Psoas muscle (tissue), 8 donors: Measurements from ENCODE around the gene ACSL1. TPM values are rescaled to one million over a fixed set of nuclear protein-coding genes. Genes with fewer than 3 reads are reported as not detected.
A peak's percentile ranks its signal among the peaks of the same experiment; 100 is the strongest.
"Not testable (repeated sequence)": the region's sequence is repeated elsewhere in the genome, so short reads cannot be mapped to it uniquely, and the experiment has no call there.

Experiments used
- ATAC-seq, 4 donors: fragments of 200-7000 bp; cut with Tn5 transposase; one replicate each; pipeline ENCODE4 v1.9.1; 2020; ENCODE audit warnings: moderate library complexity in 3 of 4, mild to moderate bottlenecking in 2 of 4
- DNase-seq, 2 donors: peaks; one replicate each; pipeline ENCODE4 v3.0.0-alpha.2; 2020
- H3K27ac ChIP-seq: fragments of 200-600 bp; one replicate; pipeline ENCODE4 v1.8.0; 2022
- H3K27me3 ChIP-seq, 3 donors: fragments of 200-600 bp in 1 of 3; one replicate each; pipeline versions ENCODE4 v1.6.1 to v1.8.0; 2013 to 2022; ENCODE audit warnings: low read length in 2 of 3, mild to moderate bottlenecking in 2 of 3, moderate library complexity in 1 of 3; ENCODE audit not compliant: insufficient read depth in 3 of 3
- H3K36me3 ChIP-seq, 2 donors: fragments of 200-600 bp in 1 of 2; one replicate each; pipeline versions ENCODE4 v1.6.1 to v1.8.0; 2013 to 2022; ENCODE audit warnings: low read depth in 1 of 2, mild to moderate bottlenecking in 1 of 2, moderate library complexity in 1 of 2; ENCODE audit not compliant: insufficient read depth in 1 of 2
- H3K4me1 ChIP-seq: fragments of 200-600 bp; one replicate; pipeline ENCODE4 v1.8.0; 2022
- H3K4me3 ChIP-seq: fragments of 200-600 bp; one replicate; pipeline ENCODE4 v1.8.0; 2022; ENCODE audit warnings: mild to moderate bottlenecking
- H3K9me3 ChIP-seq: fragments of 200-600 bp; one replicate; pipeline ENCODE4 v1.8.0; 2022
- WGBS, 3 donors: extraction: QIAGEN DNeasy Blood & Tissue Kit; methylation state at CpG; one replicate each; pipeline versions ENCODE4 v1.1.6 to v1.1.7; 2013; 5-methylcytosine and 5-hydroxymethylcytosine counted together
- intact Hi-C, 2 donors: fragments of 100-400 bp; cut with DNase I; formaldehyde crosslinking; loops; one replicate each; pipeline versions ENCODE4 v1.11.0 to v1.14.2; 2022
- polyA plus RNA-seq, 3 donors: library from polyadenylated mRNA; stranded (reverse); fragments of 200-250 nt; gene quantifications; one replicate each; pipeline ENCODE4 v1.2.3, GENCODE V29; 2013
- total RNA-seq, 4 donors: library from RNA; stranded (reverse); fragmentation: NEBNext Ultra II Directional in 2 of 4; extraction: Animal tissue kit (Norgen Biotek cat#: 25700) in 2 of 4; gene quantifications; one replicate each; pipeline versions ENCODE4 v1.2.1 to v1.2.4, GENCODE V29; 2021 to 2023
- TF ChIP-seq, protein P1 (sequence below): fragments of 200-600 bp; IDR thresholded peaks from one replicate; pipeline ENCODE4 v1.8.0; 2022; ENCODE audit warnings: antibody characterized with exemption
- donor health status: healthy with polysubstance abuse.
- donor health status: DM: no; HTN: no; CAD: no; lungs with moderate emphysema.
- donor health status: Bipolar disorder and iron deficiency.
- donor health status: healthy.
- donor health status: DM: yes; HTN: yes; CAD: no.
- donor health status: DM: no; HTN: no; CAD: no.
- donor health status: DM: no; HTN: no; CAD: no.
- donor health status: DM: yes; HTN: yes; CAD: no.

The ACSL1 gene
- total and polyA plus RNA-seq, 7 donors = 257 to 1,392 (median 781) TPM

DNA sequence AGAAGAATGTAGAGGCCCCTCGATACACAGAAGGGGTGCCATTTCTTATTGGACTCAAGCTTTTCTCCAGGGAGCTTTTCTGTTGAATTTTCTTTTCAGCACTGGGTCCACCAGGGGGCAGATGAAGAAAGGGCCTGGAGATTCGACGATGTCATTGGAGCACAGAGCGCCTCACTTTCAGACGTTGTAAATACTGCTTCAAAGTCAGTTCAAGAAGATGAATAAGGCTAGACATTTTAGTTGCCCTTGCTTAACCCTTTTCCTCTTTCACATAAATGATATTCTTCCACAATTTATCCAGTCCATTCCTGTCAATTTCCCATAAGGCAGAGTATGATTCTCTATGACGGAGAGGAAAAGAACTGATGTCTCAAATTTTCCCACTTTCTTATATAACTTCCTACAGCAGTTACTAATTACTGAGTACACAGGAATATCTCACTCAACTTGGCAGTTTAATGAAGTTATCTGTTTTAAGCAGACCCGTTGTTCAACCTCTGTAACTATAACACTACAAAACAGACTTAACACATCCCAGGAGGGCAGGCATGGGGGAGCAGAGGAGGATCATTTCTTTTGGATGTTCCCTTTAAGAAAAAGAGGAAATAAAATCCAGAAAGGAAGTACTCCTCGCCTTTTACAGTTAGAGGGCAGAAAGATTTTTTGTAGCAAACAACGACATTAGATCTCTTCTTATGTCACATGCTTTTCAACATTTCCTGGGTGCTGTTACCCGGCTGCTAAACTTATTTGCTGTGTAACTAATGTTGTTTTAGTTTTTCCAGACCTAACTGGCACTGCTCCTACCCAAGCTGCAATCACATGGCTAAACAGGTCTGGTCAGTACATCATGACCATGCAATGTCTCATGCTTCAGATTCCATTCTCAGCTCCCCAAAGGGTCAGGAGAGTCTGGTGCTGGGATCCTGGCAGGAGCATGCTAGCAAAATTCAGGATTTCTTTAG lies 79.7 kb downstream of the ACSL1 start:
- no peaks in the 10 kb centered on the region for H3K27me3 ChIP-seq
- peaks cover 37% of the 10 kb centered on the region for H3K4me1 ChIP-seq
- intact Hi-C loops = loop anchor here (2.0 to 10.0 kb wide), 5 partner anchors 71 to 349 kb away; no protein-coding TSS in a partner anchor
- DNase-seq (peak; percentile 65 to 78), ATAC-seq (peak; percentile 44 to 73 (median 56))
- H3K4me3 ChIP-seq = peak overlapping the region; percentile 31
- H3K27ac ChIP-seq = peak overlapping the region; percentile 75
- WGBS, 3 donors = 3 to 10% (median 3%) methylated on average over 10 of the region's 10 CpGs
- no peaks in the 10 kb centered on the region for H3K9me3 ChIP-seq
- H3K36me3 ChIP-seq = no peaks in the 10 kb centered on the region
- TF ChIP-seq, protein P1, sequence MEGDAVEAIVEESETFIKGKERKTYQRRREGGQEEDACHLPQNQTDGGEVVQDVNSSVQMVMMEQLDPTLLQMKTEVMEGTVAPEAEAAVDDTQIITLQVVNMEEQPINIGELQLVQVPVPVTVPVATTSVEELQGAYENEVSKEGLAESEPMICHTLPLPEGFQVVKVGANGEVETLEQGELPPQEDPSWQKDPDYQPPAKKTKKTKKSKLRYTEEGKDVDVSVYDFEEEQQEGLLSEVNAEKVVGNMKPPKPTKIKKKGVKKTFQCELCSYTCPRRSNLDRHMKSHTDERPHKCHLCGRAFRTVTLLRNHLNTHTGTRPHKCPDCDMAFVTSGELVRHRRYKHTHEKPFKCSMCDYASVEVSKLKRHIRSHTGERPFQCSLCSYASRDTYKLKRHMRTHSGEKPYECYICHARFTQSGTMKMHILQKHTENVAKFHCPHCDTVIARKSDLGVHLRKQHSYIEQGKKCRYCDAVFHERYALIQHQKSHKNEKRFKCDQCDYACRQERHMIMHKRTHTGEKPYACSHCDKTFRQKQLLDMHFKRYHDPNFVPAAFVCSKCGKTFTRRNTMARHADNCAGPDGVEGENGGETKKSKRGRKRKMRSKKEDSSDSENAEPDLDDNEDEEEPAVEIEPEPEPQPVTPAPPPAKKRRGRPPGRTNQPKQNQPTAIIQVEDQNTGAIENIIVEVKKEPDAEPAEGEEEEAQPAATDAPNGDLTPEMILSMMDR = peak; percentile 81

DNA sequence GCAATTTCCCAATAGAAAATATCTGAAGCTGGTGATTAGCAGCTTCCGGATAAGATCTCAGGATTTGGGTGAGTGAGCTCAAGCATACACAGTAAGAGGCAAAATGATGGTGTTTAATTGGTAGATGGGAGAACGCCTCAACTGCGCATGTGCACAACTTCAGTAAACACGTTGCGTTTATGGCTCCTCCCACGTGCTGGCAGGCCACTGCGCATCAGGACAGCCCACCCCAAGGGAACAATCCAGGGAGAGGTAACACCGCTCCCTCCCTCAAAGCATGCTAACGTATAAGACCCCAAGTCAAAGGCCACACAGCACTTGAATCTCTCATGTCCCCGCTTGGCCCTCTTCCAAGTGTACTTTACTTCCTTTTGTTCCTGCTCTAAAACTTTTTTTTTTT lies 81.5 kb downstream of the ACSL1 start:
- ATAC-seq (no peak), DNase-seq (no peak)
- Histone ChIP-seq H3K36me3 (no peaks in the 10 kb centered on the region), H3K4me3 (no peak overlapping the region), H3K27me3 (no peaks in the 10 kb centered on the region), H3K27ac (no peak overlapping the region), H3K4me1 (peaks cover 37% of the 10 kb centered on the region), H3K9me3 (no peaks in the 10 kb centered on the region)
- intact Hi-C loops = loop anchor here in 1 of 2 donors (10.0 kb wide), 1 partner anchor 351 kb away; no protein-coding TSS in a partner anchor
- TF ChIP-seq, protein P1 = no peak
- WGBS, 3 donors = 91 to 97% (median 93%) methylated on average over 10 of the region's 10 CpGs

DNA sequence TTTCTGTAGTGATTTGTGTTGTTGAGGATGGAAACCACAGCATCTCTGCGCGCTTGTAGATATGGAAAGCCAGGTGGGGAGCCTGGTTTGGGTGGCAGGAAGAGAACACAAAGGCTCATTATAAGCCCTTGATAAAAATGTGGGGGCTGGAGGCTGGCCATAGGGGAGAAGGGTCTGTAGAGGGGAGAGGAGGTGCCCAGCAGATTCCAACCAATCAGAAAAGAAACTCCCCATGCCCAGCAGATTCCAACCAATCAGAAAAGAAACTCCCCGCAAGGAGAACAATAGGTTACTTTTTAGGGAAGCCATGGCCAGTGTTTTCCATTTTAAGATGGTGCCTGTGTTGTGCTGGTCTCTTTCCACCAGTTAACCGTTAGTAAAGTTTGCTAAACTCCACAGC lies 82.1 kb downstream of the ACSL1 start:
- Histone ChIP-seq H3K27me3 (no peaks in the 10 kb centered on the region), H3K36me3 (no peaks in the 10 kb centered on the region), H3K4me3 (no peak overlapping the region), H3K27ac (no peak overlapping the region), H3K9me3 (no peaks in the 10 kb centered on the region), H3K4me1 (peaks cover 33% of the 10 kb centered on the region)
- ATAC-seq = no peak
- no peak for DNase-seq
- 92 to 97% (median 95%) methylated on average over 4 of the region's 4 CpGs for WGBS, 3 donors
- TF ChIP-seq, protein P1 = no peak
- intact Hi-C loops = loop anchor here in 1 of 2 donors (10.0 kb wide), 1 partner anchor 351 kb away; no protein-coding TSS in a partner anchor

GRCh38 chr4:184741651-184742050 lies 84.1 kb downstream of the ACSL1 start:
- peaks cover 13% of the 10 kb centered on the region for H3K4me1 ChIP-seq
- not testable (repeated sequence) for H3K27ac ChIP-seq, H3K4me3 ChIP-seq, ATAC-seq, H3K9me3 ChIP-seq, DNase-seq, H3K27me3 ChIP-seq, H3K36me3 ChIP-seq
- 69 to 87% (median 81%) methylated on average over 1 of the region's 1 CpG for WGBS, 3 donors
- intact Hi-C loops = loop anchor here in 1 of 2 donors (10.0 kb wide), 1 partner anchor 353 kb away; no protein-coding TSS in a partner anchor

DNA sequence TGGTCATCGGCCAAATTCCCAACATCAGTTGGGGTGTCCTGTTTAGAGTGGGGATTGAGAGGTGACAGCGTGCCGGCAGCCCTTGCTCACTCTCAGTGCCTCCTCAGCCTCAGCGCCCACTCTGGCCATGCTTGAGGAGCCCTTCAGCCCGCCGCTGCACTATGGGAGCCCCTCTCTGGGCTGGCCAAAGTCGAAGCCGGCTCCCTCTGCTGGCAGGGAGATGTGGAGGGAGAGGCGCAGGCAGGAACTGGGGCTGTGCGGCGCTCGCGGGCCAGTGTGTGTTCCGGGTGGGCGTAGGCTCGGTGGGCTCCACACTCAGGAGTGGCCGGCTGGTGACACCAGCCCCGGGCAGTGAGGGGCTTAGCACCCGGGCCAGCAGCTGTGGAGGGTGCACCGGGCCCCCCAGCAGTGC lies 84.8 kb downstream of the ACSL1 start:
- Histone ChIP-seq H3K27ac (no peak overlapping the region), H3K4me1 (peaks cover 7% of the 10 kb centered on the region), H3K4me3 (no peak overlapping the region), H3K36me3 (no peaks in the 10 kb centered on the region), H3K9me3 (no peaks in the 10 kb centered on the region), H3K27me3 (no peaks in the 10 kb centered on the region)
- intact Hi-C loops = loop anchor here in 1 of 2 donors (10.0 kb wide), 1 partner anchor 354 kb away; no protein-coding TSS in a partner anchor
- TF ChIP-seq, protein P1 = no peak
- no peak for ATAC-seq
- 95 to 98% (median 96%) methylated on average over 20 of the region's 20 CpGs for WGBS, 3 donors
- DNase-seq = no peak

- WGBS, 3 donors = 70 to 89% (median 72%) methylated on average over 1 of the region's 1 CpG
- not testable (repeated sequence) for H3K36me3 ChIP-seq, H3K27ac ChIP-seq, H3K27me3 ChIP-seq, DNase-seq, H3K9me3 ChIP-seq, H3K4me3 ChIP-seq, ATAC-seq, H3K4me1 ChIP-seq
- intact Hi-C loops = loop anchor here in 1 of 2 donors (10.0 kb wide), 1 partner anchor 475 kb away; no protein-coding TSS in a partner anchor
These were observed 86.2 kb downstream of the ACSL1 start for GRCh38 chr4:184739575-184739974.
